GM23248 (cell line): Measurements from ENCODE around the gene STARD10.

Experiments used
- EZH2 ChIP-seq: fragments of 200-600 bp; sonication (generic); IDR thresholded peaks from 2 replicates; pipeline ENCODE4 v1.6.1; 2018; ENCODE audit warnings: antibody characterized with exemption, mild to moderate bottlenecking; ENCODE audit not compliant: insufficient read depth, poor library complexity, severe bottlenecking
- EZH2phosphoT487 ChIP-seq: fragments of 200-600 bp; sonication (generic); IDR thresholded peaks from 2 replicates; pipeline ENCODE4 v1.6.1; 2018; ENCODE audit warnings: antibody characterized with exemption, moderate library complexity, mild to moderate bottlenecking, low read depth; ENCODE audit not compliant: insufficient read depth

GRCh38 chr11:72739240-72740059, 54.4 kb downstream of the STARD10 start:
- TF ChIP-seq EZH2phosphoT487 = no peak
- TF ChIP-seq EZH2 = no peak
